GM19324 (cell line): Measurements from ENCODE around the gene KNG1.

Experiments
- ATAC-seq: cut with Tn5 transposase; IDR thresholded peaks from one replicate; pipeline ENCODE4 v1.9.1; 2021; ENCODE audit warnings: mild to moderate bottlenecking, moderate library complexity; ENCODE audit not compliant: unreplicated experiment, low FRiP score

The KNG1 gene

GRCh38 chr3:186772281-186772694 is 55.1 kb downstream of the KNG1 start:
- ATAC-seq = peak; percentile 28

DNA sequence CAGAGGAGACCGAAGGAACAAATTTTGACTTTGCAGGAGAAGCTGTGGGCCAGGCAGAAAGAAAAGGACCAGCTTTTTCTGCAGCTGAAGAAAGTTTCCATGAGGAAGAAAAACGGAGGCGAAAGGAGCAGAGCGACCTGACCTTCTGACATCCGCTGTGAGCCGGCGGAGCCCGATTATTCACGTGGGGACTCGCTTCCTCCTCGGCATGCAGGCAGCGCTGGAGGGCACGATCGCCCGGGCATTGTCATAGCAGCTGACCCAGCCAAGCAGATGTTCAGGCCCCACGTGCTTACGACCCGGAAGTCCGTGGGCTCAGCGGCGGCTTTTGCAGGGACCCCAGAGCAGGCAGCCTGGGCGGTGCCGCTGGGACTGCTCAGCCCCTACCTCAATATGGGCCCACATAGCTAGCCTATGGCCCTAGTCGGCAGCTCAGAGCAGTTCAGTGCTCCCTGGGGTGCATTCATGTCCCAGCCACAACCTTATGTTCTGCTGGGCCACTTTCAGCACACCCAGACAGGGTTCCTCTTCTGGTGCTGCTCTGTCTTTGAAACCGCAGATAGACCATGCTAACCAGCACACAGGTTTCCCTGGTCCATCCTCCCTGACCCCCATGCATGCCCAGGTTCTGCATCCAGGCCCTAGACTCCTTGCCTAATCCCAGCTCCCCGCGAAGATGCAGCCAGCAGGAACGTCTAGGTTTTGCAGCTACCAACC is 55.7 kb downstream of the KNG1 start:
- peak; percentile 84 for ATAC-seq

DNA sequence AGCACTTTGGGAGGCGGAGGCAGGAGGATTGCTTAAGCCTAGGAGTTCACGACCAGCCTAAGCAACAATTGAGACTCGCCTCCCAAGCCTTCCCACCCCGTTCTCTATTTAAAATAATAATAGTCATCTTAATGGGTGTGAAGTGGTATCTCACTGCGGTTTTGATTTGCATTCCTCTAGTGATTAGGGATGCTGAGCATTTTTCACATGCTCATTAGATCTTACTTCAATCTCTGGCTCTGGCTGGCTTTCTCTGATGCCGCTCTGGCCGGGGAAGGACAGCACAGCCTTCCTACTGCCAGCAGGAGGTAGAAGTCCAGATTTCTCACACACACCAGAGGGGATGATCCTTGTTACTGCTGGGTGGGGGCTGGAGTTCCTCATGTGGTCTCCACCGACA is 58.8 kb downstream of the KNG1 start:
- no peak for ATAC-seq

GRCh38 chr3:186779204-186779603 is 62.0 kb downstream of the KNG1 start:
- ATAC-seq = no peak

- ATAC-seq = peak; percentile 9
These were observed 65.4 kb downstream of the KNG1 start for GRCh38 chr3:186782542-186783057.

DNA sequence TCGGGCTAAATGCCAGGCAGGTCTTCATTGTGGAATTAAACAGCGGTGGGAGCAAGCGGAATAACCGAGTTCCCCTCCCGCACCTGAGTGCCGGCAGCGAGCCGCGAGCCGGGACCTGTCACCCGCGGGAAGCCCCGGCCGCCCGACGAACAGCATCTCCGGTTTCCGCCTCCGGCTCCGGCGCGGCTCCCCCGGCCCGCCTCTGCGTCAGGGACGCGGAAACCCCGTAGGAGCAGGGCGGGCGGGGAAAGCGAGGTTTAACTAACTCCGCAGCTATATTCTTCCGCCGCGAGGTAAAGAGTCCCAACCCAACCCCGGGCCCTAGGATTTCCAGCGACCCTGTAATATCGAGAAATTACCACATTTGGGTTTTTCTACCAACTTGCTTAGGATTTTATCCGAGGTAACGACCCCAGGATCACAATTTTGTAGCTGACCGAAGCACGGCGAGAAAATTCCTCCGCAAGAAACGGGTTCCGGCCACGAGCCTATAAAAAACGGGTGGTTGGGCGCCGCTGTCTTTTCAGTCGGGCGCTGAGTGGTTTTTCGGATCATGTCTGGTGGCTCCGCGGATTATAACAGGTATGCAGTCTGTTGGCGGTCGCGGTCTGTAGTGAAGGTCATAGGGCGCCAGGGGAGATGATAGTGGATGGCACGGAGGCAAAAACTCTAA is 66.0 kb downstream of the KNG1 start, which contains the start of gene EIF4A2:
EIF4A2 (plus strand) TSS at position 520 of the 673 bp plus-strand sequence; CDS start at position 554, 34 bp downstream.
- ATAC-seq = peak; percentile 68

DNA sequence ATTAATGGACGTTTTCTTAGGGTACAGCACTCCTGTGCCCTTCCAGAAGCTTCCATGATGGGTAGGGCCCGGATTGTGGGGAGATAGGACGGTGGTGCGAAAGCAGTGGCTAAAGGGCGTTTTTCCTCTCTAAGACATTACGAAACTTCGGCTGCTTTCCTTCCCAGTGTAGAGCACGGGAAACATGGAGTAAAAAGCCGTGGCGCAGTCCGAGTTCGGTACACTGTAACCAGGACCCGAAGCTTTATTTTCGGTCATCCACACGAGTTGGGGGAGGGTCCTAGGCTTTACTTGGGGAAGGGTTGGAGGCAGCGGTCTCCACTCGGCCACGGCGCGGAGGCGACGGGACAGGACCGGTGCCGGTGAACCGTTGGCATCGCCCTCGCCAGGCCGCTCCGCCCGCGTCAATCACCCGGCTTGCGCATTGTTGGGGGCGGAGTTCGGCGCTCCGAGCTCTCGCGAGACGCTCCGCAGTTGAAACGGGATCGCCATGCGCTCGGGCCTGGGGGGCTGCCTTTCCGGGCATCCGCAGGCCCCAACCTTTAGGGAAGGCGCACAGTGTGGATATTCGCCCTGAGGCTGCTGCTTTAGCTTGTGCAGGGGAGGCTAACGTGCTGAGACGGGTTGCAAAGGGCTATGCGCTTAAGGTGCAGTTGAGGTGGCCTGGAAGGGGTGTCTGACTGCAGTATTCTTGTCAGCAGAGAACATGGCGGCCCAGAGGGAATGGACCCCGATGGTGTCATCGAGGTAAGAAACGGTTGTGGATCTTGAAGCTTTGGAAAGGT is 66.8 kb downstream of the KNG1 start:
- peak; percentile 64 for ATAC-seq

DNA sequence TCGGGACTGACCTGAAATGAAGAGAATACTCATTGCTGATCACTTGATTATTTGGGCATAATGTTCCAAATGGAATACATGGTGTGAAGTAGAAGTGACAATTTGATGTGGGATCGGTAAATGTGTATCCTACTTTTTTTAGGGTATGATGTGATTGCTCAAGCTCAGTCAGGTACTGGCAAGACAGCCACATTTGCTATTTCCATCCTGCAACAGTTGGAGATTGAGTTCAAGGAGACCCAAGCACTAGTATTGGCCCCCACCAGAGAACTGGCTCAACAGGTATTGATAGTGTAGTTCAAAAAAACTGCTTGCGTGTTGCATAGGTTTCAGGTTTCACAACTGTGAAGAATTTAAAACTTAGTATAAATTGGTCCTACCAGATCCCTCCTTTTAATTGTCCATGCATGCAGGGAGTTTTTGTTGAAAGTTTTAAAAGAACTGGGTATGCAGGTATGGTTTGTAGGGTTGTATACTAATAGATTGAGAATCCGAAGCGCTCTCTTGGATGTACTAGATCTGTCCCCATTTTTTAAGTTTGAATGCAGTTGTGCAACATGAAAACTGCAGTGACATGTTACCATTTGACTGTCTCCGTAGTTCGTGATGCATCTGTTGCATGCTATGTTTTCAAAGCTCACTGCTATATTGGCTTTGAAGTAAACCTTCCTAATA is 67.8 kb downstream of the KNG1 start:
- ATAC-seq = no peak

DNA sequence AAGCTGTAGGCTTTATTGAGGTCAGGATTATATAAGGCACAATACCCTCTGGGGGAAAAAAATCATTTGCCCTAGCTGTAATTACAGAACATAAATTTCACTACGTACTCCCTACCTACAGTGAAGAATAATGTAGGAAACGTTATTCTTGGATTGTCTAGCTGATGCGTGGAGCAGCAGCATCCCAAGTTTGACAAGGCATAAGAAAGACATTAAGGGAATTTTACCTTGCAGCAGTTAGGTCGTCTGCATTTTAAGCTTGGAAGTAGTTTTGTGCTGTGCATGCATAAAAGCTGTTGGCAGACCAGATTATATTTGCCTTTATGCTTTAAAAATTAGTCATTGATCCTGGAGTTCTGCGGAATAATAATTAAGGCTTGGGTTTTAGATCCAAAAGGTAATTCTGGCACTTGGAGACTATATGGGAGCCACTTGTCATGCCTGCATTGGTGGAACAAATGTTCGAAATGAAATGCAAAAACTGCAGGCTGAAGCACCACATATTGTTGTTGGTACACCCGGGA is 68.4 kb downstream of the KNG1 start:
- ATAC-seq = no peak

- no peak for ATAC-seq
These were observed 69.8 kb downstream of the KNG1 start for GRCh38 chr3:186786922-186787321.

GRCh38 chr3:186787642-186788481 is 70.7 kb downstream of the KNG1 start:
- no peak for ATAC-seq

DNA sequence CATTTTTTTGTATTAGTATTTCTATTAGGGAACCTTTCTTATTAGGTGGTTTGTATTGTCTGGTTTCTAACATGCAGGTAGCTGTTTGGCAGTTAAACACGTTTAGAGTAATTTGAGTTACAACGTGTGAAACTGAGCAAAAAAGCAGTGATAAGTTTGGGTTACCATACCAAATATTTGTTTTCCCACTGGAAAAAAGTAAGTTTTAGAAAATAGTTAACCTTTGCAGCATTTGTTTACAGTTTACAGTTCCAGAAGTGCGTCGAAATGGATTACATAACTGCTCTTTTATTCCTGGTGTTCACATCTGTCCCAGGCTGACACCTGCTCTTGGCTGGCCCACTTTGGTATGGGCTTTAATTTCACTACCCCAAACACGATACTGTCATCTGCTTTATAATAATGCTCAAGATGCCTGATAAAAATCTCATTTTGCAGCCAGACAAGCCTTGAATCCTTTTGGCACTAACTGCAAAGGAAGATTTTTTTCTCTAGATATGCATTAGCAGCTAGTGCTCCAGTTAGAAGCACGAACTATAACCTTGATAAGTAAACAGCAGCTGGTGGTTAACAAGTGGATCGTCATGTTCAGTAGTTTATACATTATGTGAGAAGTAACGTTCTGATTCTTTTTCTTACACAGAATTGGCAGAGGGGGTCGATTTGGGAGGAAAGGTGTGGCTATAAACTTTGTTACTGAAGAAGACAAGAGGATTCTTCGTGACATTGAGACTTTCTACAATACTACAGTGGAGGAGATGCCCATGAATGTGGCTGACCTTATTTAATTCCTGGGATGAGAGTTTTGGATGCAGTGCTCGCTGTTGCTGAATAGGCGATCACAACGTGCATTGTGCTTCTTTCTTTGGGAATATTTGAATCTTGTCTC is 71.6 kb downstream of the KNG1 start:
- no peak for ATAC-seq

- ATAC-seq = no peak
These were observed 72.5 kb downstream of the KNG1 start for GRCh38 chr3:186789554-186790260.

GRCh38 chr3:186790261-186790981 is 73.3 kb downstream of the KNG1 start:
- no peak for ATAC-seq
